Right lobe of liver (tissue), 4 donors: ENCODE results near the gene PPIE.

Source experiments
- POLR2A ChIP-seq: fragments of 450-650 bp; IDR thresholded peaks from one replicate; pipeline ENCODE4 v1.6.1; 2017; ENCODE audit warnings: antibody characterized with exemption, mild to moderate bottlenecking
- TF ChIP-seq, protein P1 (sequence below), 4 donors: fragments of 200-600 bp in 3 of 4; fragments of 450-650 bp in 1 of 4; IDR thresholded peaks; one replicate each; pipeline versions ENCODE4 v1.5.1 to v1.8.0; 2016 to 2022; ENCODE audit warnings: antibody characterized with exemption in 4 of 4, mild to moderate bottlenecking in 2 of 4
- donor health status: DM: no; HTN: no; CAD: no.
- donor health status: DM: no; HTN: no; CAD: no.
- donor health status: DM: no; HTN: yes; CAD: no.

DNA sequence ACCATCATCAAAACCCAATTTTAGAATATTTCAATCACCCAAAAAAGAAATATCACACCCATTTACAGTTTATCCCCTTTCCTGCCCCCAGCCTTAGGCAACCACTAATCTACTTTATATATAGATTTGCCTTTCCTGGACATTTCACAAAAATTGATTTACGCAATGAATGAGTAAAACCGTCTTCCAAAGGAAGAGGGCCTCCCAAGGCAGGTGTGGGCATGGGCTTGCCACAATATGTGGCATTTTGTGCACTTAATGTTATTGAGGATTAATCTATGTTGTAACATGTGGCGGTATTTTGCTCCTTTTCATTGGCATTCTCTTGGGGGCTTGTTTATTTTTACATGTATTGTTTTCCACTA, 61.8 kb downstream of the PPIE start:
- TF ChIP-seq, protein P1, sequence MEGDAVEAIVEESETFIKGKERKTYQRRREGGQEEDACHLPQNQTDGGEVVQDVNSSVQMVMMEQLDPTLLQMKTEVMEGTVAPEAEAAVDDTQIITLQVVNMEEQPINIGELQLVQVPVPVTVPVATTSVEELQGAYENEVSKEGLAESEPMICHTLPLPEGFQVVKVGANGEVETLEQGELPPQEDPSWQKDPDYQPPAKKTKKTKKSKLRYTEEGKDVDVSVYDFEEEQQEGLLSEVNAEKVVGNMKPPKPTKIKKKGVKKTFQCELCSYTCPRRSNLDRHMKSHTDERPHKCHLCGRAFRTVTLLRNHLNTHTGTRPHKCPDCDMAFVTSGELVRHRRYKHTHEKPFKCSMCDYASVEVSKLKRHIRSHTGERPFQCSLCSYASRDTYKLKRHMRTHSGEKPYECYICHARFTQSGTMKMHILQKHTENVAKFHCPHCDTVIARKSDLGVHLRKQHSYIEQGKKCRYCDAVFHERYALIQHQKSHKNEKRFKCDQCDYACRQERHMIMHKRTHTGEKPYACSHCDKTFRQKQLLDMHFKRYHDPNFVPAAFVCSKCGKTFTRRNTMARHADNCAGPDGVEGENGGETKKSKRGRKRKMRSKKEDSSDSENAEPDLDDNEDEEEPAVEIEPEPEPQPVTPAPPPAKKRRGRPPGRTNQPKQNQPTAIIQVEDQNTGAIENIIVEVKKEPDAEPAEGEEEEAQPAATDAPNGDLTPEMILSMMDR (IDR thresholded peaks at IDR 0.05), result no peak
- TF ChIP-seq POLR2A, result no peak
